GM12874 (cell line): ENCODE results near the gene PLOD3.

Experiments
- CTCF ChIP-seq: IDR thresholded peaks from 2 replicates; pipeline ENCODE4 v1.5.1; 2011; ENCODE audit warnings: low read depth, mild to moderate bottlenecking, control low read depth, low read length, moderate library complexity; ENCODE audit not compliant: insufficient read depth

Gene PLOD3

GRCh38 chr7:101240226-101241014, 23.0 kb upstream of the PLOD3 start:
- no peak for TF ChIP-seq CTCF

GRCh38 chr7:101239951-101240220, 22.5 kb upstream of the PLOD3 start:
- no peak for TF ChIP-seq CTCF

GRCh38 chr7:101239191-101239950, 22.0 kb upstream of the PLOD3 start:
- no peak for TF ChIP-seq CTCF

GRCh38 chr7:101238226-101239182, 21.1 kb upstream of the PLOD3 start:
- TF ChIP-seq CTCF = no peak

GRCh38 chr7:101237206-101238067, 20.1 kb upstream of the PLOD3 start, which contains the start of gene CLDN15:
Gene CLDN15 (minus strand): TSS chr7:101237802. CDS start chr7:101237581, 221 bp downstream.
- TF ChIP-seq CTCF = no peak

GRCh38 chr7:101236292-101236835, 19.0 kb upstream of the PLOD3 start:
- TF ChIP-seq CTCF = no peak
